SW480 (cell line): ENCODE results near the gene LSP1.
A peak's percentile ranks its signal among the peaks of the same experiment; 100 is the strongest.
"Not testable (repeated sequence)": the region's sequence is repeated elsewhere in the genome, so short reads cannot be mapped to it uniquely, and the experiment has no call there.

Experiments
- DNase-seq: peaks from one replicate; pipeline ENCODE4 v3.0.0-alpha.2; 2016; ENCODE audit warnings: low spot score

LSP1 gene

DNA sequence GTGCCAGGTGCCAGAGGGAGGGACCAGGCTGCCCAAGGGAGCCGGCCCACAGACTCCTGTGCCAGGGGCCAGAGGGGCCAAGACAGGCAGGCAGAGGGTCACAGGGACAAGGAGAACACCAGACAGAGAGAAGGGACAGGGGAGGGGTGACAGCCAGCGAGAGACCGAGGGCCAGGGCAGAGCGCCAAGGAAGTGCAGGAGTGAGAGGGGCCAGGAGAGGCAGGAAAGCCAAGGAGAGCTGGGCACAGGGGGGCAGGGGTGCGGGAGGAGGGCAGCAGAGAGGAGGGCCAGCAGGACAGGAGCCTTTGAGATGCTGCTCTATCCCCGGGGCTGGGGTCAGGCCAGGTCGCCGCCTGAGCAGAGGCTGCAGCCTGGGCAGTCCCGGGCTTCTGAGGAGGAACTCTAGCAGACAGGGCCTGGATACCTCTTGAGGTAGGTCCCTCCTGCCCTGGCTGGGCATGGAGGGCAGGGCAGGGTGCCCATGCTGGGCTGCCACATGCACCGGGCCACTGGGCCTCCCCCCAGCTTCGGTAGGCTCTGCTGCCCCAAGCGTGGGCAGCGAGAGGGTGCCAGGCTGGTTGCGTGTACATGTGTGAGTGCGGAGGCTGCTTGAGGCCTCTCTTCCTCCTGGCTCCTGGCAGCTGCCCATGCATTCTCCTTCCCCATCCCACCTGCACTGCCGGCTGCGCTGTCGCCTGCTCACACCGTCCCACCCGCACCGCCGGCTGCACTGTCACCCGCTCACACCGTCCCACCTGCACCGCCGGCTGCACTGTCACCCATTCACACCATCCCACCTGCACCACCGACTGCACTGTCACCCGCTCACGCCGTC lies 12.2 kb downstream of the LSP1 start:
- DNase-seq, result no peak

DNA sequence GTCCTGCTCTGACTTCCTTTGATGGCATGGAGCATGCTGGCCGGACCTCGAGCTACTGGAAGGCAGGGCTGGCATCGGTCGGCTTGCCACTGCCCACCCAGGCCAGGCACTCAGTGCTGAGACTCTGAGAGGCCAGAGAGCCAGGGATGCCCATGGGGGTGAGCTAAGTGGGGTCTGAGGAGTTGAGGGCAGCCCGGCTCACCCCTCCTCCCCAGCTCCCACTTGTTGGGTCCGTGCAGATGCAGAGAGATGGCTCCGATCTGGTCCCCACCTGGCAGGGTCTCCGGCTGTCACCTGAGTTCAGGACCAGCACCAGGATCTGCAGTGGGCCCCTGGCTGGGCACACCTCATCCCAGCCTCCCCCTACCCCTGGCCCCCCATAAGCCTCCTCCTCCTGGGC lies 13.3 kb downstream of the LSP1 start:
- no peak for DNase-seq

DNA sequence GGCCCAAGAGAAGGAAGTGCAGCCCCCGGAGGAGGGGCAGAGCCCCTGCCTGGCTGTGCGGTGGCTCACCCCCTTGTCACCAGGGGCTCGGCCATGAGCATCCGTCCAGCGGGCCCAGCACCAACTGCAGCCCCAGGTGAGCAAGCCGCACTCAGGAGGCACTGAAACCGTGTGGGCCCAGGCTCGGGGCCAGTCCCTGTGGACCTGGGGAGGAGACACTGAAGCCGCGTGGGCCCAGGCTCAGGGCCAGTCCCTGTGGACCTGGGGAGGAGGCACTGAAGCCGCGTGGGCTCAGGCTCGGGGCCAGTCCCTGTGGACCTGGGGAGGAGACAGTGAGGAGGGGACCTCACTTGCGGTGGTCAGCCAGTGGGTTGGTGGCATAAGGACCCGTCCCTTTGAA lies 13.9 kb downstream of the LSP1 start:
- DNase-seq, result no peak

DNA sequence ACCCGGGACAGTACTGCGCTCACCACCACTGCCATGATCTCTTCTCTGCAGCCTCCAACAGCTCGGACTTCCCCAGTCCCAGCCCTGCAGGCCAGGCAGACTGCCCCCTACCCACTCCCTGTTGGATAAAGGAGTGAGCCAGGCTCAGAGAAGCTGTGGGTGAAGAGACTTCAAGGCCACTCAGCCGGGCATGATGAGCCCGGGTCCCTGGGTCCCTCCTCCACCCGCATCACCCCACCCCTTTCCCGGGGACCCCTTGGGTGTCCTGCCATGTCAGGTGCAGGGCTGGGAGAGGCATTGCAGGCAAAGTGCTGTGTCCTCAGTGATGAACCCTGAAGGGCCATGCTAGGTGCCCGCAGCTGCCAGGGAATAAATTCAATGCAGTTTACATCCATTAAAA lies 14.5 kb downstream of the LSP1 start:
- DNase-seq, result no peak

DNA sequence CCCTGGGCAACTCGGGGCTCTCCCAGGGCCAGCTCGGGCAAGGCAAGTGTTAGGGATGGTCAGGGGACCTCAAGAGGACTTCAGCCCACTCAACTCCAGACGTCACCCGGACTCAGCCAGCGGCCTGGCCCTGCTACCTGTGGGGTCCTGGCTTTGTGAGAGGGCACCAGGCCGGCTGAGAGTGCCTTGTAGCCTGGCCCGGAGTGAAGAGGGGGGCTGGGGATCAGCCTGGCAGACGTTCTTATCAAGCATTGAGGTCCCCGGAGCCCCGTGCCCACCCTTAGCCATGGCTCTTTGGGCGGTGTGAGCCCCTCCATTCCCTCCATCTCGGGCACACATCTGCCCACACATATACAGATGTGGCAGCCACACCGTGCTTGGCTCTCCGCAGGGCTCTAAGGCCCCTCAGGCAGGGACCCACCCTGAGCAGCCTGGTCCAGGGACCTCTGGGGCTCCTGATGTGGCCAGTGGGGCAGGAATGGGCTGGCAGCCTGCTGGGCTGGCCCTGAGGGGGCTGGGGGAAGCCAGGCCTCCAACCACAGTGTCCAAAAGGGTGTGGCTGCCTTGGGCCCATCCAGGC lies 15.3 kb downstream of the LSP1 start:
- DNase-seq, result no peak

DNA sequence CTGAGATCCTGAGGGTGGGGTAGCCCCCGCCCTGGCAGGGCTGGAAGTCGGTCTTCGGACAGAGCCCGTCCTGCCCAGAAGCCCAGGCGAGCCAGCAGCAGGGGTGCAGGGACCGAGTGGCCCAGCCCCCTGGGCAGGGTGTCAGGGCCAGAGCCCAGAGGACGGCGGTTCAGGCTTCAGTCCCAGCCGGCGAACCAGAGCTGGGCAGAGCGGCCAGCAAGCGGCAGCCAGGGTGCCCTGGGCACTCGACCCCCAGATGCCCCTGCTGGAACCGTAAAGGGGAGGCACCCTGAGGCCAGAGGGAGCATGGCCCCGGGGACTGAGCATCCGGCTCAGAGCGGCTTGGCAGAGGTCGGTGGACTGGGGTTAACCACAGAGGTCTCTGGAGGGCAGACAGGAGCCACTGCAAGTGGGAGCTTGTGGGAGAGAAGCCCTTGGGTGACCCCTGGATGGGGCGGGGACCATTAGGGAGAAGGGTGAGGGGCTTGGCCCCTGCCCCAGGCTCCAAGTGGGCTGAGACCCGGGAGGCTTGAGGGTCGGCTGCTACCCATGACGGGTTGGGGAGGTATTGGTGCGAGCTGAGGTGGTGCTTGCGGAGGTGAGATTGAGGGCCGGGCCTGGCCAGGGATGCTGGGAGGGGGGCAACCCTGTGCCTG lies 15.9 kb downstream of the LSP1 start:
- no peak for DNase-seq

DNA sequence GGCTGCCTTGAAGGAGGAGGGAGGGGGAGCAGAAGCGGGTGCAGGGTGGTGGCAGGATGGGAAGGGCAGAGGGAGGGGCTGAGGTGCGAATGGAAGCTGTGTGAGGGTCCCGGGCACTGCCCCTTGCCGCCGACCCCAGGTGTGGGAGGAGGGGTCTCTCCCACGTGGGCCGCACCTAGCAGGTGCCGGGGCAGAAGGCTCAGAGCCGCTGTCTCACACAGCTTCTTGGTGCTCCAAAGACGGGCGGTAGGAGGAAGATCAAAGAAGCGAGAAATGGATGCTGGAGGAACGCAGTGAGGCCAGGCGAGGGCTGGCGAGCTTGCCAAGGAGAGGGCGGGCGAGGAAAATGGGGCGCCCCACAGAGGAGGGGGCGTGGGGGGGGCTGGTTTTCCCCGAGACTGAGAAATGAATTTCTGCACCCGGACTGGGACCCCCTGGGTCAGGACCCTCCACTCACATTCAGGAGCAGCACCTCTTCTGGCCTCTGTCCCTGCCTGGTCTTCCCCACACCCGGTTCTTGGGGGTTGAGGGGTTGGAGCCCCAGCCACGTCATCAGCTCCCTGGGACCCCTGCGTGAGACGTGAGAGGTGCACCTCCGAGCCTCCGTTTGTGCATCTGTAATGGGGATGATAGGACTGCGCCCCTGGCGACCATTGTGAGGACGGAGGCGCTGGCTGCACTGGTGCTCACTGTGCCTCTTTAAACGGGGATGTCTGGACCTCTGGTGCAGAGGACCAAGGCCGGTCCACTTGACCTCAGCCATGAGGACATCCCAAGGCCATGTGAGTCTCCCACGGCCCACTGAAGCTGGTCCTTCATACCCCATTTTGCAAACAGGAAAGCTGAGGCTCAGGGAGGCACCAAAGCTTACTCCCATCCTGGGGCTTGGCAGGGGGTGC lies 16.8 kb downstream of the LSP1 start:
- DNase-seq, result no peak

DNA sequence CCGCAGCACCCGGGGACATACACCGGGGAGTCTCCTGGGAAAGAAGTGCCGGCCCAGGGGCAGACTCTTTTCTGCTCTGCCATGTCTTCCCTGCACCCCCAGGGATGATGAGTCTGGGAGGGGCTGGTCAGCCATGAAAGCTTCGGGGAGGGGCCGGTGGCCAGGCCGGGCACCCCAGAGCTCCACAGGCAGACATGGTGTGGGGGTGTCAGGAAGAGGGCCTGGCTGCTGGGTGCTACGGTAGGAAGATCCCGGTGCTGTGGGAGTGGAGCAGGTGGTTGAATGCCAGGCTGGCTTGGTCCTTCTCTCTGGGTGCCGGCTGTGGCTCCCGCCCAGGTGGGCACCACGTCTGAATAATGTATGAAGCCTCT lies 17.4 kb downstream of the LSP1 start:
- no peak for DNase-seq

DNA sequence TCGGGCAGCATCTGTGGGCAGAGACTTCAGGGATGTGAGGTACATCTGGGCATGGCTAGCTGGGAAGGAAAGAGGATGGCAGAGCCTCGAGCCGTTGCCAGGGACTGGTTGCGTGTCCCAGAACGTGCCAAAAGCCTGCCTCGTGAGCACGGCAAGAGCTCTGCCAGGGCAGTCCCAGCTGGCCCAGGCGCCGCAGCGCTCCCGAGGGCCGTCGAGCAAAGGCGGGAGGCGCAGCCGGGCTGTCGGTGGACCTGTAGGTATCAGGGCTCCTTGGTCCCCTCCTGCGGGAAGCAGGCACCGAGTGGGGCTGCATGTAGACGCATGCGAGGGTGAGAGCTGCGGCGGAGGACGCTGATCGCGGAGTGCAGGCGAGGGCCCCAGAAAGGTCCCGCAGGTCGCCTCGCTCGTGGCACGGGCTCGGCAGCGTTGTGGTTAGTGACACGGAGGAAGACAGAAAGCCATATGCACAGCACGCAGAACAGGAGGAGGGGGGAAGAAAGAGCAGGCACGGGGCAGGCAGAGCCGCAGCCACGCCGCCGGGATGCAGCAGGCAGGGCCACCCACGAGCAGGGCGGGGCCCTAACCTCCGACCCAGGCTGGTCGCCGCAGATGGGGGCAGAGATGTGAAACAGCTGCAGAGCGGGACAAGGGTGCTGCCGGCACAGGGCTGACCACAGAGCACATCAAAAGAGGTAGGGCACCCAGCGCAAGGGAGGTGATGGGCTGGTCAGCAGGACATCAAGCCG lies 18.0 kb downstream of the LSP1 start:
- DNase-seq, result peak; percentile 49

DNA sequence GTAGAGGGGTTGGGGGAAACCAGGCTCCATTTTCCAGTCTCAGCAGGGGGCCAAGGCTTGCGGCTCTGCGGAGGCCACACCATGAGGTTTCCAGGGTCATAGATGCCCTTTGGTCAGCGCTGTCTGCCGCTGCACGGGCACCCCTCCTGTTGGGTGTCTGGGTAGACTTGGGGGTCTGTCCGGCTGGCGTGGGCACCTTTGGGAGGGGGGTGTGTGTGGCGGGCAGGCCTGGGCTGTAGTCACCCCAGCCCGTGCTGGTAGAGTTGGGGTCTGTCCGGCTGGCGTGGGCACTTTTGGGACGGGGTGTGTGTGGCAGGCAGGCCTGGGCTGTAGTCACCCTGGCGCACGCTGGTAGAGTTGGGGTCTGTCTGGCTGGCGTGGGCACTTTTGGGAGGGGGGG lies 18.6 kb downstream of the LSP1 start:
- no peak for DNase-seq

DNA sequence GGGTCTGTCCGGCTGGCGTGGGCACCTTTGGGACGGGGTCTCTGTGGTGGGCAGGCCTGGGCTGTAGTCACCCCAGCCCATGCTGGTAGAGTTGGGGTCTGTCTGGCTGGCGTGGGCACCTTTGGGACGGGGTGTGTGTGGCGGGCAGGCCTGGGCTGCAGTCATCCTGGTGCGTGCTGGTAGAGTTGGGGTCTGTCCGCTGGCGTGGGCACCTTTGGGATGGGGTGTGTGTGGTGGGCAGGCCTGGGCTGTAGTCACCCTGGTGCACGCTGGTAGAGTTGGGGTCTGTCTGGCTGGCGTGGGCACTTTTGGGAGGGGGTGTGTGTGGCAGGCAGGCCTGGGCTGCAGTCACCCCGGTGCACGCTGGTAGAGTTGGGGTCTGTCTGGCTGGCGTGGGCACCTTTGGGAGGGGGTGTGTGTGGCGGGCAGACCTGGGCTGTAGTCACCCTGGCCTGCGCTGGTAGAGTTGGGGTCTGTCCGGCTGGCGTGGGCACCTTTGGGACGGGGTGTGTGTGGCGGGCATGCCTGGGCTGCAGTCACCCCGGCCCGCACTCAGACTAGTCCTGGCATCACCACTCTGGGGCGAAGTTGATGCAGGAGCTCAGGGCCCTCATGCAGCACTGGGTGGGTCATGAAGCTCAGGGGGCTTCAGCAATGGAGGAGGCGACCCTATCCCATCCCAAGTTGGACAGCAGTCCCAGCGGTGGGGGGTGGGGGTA lies 19.5 kb downstream of the LSP1 start:
- DNase-seq, result no peak

DNA sequence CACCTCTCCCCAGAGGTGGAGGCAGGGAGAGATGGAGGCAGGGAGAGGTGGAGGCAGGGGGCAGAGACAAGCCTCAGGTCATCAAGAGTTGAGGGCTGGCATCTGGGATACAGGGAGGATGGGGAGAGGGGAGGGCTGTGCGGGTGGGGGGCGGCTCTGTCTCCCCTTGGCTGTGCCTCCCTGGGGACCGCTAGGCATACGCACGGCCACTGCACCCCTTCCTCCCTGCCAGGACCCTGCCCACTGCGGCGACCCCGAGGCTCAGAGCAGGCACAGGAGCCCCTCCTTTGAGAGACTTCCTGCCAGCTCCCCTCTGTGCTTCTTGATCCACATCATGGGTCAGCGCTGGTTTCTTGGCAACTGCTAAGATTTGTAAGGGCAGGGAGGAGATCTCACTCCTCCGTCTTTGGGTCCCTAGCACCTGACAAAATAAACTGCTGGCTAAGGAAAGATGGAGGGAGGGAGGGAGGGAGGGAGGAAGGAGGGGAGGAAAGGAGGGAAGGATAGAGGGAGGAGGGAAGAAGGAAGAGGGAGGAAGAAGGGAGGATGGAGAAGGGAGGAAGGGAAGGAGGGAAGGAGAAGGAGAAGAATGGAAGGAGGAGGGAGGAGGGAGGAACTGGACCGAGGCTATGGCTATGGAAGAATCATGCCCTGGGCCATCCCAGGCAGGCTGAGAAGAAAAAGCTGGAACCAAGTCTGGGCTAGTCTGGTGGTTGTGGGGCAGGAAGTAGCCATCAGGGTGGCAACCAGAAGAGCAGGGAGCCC lies 20.3 kb downstream of the LSP1 start:
- DNase-seq, result peak; percentile 8

DNA sequence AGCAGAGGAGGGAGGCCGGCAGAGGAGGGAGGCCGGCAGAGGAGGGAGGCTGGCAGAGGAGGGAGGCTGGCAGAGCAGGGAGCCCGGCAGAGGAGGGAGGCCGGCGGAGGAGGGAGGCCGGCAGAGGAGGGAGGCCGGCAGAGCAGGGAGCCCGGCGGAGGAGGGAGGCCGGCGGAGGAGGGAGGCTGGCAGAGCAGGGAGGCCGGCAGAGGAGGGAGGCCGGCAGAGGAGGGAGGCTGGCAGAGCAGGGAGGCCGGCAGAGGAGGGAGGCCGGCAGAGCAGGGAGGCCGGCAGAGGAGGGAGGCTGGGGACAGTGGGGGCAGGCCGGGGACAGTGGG lies 20.9 kb downstream of the LSP1 start:
- DNase-seq, result not testable (repeated sequence)

DNA sequence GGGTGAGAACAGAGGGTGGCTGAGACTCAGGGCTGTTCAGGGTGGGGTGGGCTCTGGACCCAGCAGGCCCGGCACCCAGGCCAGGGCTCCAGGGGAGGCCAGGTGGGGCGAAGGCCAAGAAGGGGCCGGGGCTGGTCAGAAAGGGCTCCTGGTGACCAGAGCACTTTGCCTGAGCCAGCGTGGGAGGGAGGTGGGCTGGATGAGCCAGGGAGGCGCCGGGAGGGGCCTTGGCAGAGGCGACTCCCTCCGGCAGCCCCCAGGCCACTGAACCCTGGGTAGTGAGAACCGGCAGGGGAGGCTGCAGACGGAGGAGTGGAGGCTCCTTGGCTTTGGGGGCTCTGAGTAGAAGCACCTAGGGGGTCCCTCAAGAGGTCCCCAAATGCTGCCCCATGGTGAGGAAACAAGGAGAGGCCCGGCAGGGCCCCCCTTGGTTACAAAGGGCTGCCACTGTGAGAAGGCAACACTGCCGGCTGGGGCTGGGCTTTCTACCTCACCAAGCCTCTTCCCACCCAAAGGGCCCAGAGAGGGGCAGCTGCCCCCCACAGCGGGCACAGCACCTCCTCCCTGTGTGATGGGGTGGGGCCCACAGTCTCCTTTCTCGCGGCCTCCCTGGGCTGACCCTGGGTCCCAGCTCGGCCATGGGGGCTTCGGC lies 21.7 kb downstream of the LSP1 start:
- DNase-seq, result not testable (repeated sequence)

DNA sequence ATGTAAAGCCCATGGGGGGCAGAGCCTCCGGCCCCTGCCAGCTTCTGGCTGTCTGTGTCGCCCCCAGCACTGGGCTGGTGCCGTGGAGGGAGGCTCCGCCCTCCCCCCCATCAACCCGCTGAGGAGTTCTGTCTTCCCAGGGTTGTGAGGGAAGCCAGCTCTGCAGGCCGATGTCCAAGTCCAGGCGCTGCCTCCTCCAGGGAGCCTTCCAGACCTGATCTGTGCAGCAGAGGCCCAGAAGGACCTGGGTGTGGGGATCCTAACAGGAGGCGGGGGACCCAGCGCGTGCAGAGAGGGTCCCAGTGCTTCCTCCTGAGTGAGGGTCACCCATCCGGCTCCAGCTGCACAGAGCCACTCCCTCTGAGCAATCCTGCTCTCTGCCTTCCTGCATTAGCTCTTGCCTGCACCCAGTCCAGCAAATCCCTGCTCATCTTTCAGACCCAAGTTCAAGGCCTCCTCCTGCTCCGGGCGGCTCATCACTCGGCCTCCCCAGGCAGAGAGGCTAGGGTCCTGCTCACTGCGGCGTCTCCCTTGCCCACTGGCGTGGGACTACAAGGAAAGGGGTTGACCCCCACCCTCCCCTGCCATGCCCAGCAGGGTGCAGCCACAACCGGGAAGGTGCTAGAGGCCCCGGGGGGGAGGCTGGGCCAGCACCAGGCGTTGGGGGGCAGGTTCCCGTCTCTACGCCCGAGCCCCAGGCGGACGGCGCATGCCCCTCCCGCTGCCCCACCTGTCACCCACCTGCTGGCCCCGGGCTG lies 22.4 kb downstream of the LSP1 start:
- no peak for DNase-seq

DNA sequence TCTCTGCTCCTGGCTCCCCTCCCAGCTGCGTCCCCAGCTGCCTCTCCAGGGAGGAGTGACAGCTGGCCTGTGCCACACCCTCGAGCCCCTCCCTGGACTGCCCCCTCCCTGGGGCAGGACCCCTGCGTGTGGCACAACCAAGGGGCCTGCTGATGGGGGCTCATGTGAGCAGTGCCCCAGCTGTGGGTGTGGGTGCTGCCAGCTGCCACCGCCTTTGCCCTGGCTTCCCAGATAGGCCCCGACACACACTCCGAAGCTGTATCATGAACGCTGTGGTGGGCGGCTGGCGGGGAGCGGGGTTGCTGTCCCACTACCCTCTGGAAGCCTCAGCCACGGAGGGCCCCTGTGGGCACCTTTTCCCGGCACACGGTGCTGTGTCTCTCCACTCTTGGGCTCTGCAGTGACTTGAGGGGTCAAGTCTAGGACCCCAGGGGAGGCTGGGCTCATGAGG lies 23.0 kb downstream of the LSP1 start:
- not testable (repeated sequence) for DNase-seq

DNA sequence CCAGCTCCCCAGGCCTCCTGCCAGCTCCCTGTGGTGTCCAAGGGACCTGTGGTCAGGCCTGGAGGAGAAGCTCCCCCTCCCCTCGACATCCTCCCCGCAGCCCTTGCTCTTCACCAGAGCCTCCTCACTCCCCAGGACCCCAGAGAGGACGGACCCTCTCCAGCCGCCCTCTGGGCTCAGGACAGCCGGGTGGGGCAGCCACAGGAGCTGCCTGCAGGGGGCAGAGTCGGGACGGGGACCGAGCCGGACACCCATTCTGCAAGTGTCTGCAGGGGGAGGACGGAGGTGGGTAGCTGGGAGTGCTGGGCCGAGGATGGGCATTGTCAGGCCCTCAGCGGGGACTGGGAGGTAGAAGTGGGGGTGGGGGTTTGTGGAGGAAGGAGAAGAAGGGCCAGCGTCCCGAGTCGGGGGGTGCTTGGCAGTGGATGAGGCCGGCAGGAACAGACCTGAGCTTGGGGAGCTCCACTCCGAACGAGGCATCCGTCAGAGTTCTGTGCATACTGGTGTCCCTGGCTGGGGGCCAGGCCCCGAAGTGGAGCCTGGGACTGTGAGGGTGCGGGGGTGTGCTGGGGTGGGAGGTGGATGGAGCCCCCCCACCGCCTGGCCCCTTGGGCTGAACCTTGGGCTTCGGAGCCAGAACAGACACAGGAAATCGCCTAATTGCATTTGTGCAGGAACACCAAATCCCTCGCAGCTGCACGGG lies 23.6 kb downstream of the LSP1 start:
- peak; percentile 8 for DNase-seq
